Esophagus muscularis mucosa (tissue), 4 donors: ENCODE measurements around the gene NMT2. TPM values are rescaled to one million over a fixed set of nuclear protein-coding genes. Genes with fewer than 3 reads are reported as not detected.

Source experiments
- DNase-seq: peaks from one replicate; pipeline ENCODE4 v3.0.0-alpha.2; 2017; ENCODE audit errors: extremely low spot score
- H3K27ac ChIP-seq, 4 donors: fragments of 200-600 bp; sonication (generic); replicated peaks in 1 of 4; 1 replicate in 3 of 4; 2 replicates in 1 of 4; pipeline ENCODE4 v1.5.1; 2016 to 2019; ENCODE audit warnings: mild to moderate bottlenecking in 1 of 4
- H3K27me3 ChIP-seq, 4 donors: fragments of 200-600 bp; sonication (generic); one replicate each; pipeline versions ENCODE4 v1.5.1 to v1.6.0; 2016 to 2019
- H3K36me3 ChIP-seq, 4 donors: fragments of 200-600 bp; sonication (generic); one replicate each; pipeline ENCODE4 v1.5.1; 2016 to 2019
- H3K4me1 ChIP-seq, 4 donors: fragments of 200-600 bp; sonication (generic); one replicate each; pipeline ENCODE4 v1.5.1; 2016 to 2019
- H3K4me3 ChIP-seq, 4 donors: fragments of 200-600 bp; sonication (generic); 1 replicate in 2 of 4; 2 replicates in 2 of 4; pipeline ENCODE4 v1.5.1; 2016 to 2019; ENCODE audit warnings: mild to moderate bottlenecking in 4 of 4, moderate library complexity in 1 of 4
- H3K9me3 ChIP-seq, 4 donors: fragments of 200-600 bp; sonication (generic); 1 replicate in 3 of 4; 2 replicates in 1 of 4; pipeline ENCODE4 v1.5.1; 2016 to 2019
- CTCF ChIP-seq, 3 experiments: fragments of 200-600 bp in 2 of 3; fragments of 450-650 bp in 1 of 3; sonication (generic) in 2 of 3; IDR thresholded peaks; one replicate each; pipeline ENCODE4 v1.5.1; 2017 to 2019; ENCODE audit warnings: antibody characterized with exemption in 3 of 3, mild to moderate bottlenecking in 2 of 3, moderate library complexity in 1 of 3
- EP300 ChIP-seq: sonication (generic); formaldehyde crosslinking; IDR thresholded peaks from one replicate; pipeline ENCODE4 v1.6.1; 2017; ENCODE audit warnings: antibody characterized with exemption
- POLR2A ChIP-seq: fragments of 450-650 bp; IDR thresholded peaks from one replicate; pipeline ENCODE4 v1.6.1; 2017; ENCODE audit warnings: antibody characterized with exemption, moderate library complexity, mild to moderate bottlenecking, low read depth
- POLR2AphosphoS5 ChIP-seq, 2 donors: sonication (generic); formaldehyde crosslinking; IDR thresholded peaks; one replicate each; pipeline ENCODE4 v1.6.1; 2017; ENCODE audit warnings: antibody characterized with exemption in 2 of 2
- WGBS: methylation state at CpG from one replicate; pipeline ENCODE4 v1.1.5; 2018; 5-methylcytosine and 5-hydroxymethylcytosine counted together
- intact Hi-C: fragments of 100-400 bp; cut with DNase I; formaldehyde crosslinking; loops from one replicate; pipeline ENCODE4 v1.15.1; 2023
- total RNA-seq, 4 donors: library from RNA; depleted of rRNA; stranded (reverse); fragments of >200 nt; gene quantifications; one replicate each; pipeline versions ENCODE4 v1.1.0 to v1.2.1, GENCODE V29; 2016

The NMT2 gene
- total RNA-seq, 4 donors from 2014 or later: 14.1 to 23.2 (median 16.0) TPM

DNA sequence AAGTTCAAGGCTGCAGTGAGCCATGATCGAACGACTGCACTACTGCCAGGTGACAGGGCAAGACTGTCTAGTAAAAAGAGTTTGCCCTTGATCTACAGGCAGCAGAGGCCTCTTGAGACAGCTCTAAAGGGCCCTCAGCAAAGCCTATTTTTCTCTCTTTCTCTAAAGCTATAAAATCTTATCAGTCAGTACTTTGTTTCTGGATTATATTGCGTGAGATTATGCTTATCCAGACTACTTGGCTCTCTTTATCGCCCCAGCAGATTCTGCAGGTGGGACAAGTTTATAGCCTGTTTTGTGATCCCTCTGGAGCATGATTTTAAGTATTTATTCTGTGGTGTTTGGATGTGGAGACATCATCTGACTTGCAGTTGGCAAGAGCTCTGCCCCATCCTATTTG lies 68.6 kb downstream of the NMT2 start:
- Histone ChIP-seq H3K9me3 (no peaks in the 10 kb centered on the region), H3K4me1 (peaks cover 19 to 39% (median 31%) of the 10 kb centered on the region in 4 donors), H3K27ac (no peak overlapping the region), H3K4me3 (no peak overlapping the region), H3K36me3 (peaks cover 19 to 48% (median 38%) of the 10 kb centered on the region in 4 donors), H3K27me3 (no peaks in the 10 kb centered on the region)
- no peak for TF ChIP-seq POLR2A
- TF ChIP-seq POLR2AphosphoS5 (IDR thresholded peaks at IDR 0.05): no peak
- TF ChIP-seq EP300: no peak
- TF ChIP-seq CTCF (IDR thresholded peaks at IDR 0.05): no peak
- WGBS: 87% methylated on average over 4 of the region's 4 CpGs
- DNase-seq: no peak
- intact Hi-C loops: loop anchor here (5.0 to 10.0 kb wide), 2 partner anchors 148 to 225 kb away; partner anchors contain the start of genes DCLRE1C and SUV39H2

DNA sequence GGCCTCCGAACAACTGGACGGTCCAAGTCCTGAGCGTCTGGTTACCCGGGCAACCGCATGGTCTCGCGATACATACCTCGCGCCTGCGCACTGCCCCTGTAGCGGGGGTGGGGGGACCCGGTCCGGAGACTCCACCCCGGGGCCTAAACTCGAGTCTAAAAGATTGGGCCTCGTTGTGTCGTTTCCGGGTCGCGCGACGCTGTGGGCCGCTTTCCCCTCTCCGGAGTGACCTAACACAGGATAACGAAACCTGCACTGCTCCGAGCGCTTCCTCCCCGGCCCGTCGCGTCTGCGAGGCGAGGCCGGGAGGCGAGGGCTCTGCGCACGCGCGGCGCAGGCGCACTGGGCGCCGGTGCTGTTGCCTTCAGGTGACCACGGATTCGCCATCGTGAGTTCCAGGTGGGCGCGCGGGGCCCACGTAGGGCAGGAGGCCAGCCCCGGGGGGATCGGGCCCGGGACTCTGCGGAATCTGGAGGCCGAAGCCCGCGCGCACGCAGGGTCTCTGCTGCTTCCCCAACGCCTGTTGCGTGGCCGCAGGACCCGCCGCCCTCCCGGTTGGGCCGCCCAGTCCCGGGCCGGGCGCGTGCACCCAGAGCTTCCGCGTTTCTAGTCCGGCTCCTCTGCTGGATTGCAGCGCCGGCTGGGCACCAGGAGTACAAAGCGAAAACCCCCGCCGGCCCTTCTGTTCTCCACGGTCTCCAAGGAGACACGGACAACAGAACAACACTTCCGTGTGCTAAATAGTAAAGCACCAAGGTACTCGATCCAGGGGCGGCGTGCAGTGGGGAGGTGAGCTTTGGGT lies 71.3 kb downstream of the NMT2 start, which contains the start of gene RPP38:
RPP38 (plus strand) TSS at position 345 of the 802 bp plus-strand sequence. CDS start 5,960 bp downstream, outside the sequence.
- Histone ChIP-seq H3K27me3 (peaks cover 0 to under 1% (median 0%) of the 10 kb centered on the region in 4 donors), H3K4me3 (peak within 1 kb of the TSS; percentile 75 to 93 (median 84)), H3K36me3 (peaks cover 0 to 21% (median 12%) of the 10 kb centered on the region in 4 donors), H3K27ac (peak within 1 kb of the TSS; percentile 89 to 98 (median 94)), H3K4me1 (peaks cover 19 to 39% (median 31%) of the 10 kb centered on the region in 4 donors), H3K9me3 (no peaks in the 10 kb centered on the region)
- intact Hi-C loops: loop anchor here (5.0 to 10.0 kb wide), 2 partner anchors 145 to 222 kb away; partner anchors contain the start of genes DCLRE1C and SUV39H2
- DNase-seq: peak; percentile 99
- WGBS: under 1% methylated on average over 40 of the region's 84 CpGs
- TF ChIP-seq EP300 (no peak), POLR2A (no peak), CTCF (IDR thresholded peaks at IDR 0.05) (peak in 1 of 3 experiments; percentile 4), POLR2AphosphoS5 (IDR thresholded peaks at IDR 0.05) (peak; percentile 82 to 85)

DNA sequence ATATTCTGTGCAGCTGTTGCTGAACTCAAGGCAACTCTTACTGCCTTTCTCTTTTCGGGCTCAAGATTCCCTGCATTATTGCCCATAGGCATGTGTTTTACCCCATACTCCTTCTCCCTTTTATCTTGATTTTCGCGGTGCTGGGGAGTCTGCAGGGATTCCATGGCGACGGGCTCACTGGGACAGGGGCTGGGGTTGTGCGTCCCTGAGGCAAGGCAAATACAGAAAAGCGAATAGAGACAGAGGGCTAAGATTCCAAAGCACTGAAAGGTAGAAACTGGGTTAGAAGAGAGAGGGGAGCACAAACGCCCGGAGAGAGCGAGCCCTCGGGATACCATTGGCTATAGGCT lies 71.9 kb downstream of the NMT2 start:
- Histone ChIP-seq H3K4me1 (peaks cover 19 to 39% (median 31%) of the 10 kb centered on the region in 4 donors), H3K9me3 (no peaks in the 10 kb centered on the region), H3K4me3 (peak overlapping the region; percentile 75 to 93 (median 84)), H3K27me3 (peaks cover 0 to 4% (median 2%) of the 10 kb centered on the region in 4 donors), H3K27ac (peak overlapping the region; percentile 89 to 98 (median 94)), H3K36me3 (peaks cover 0 to 16% (median 9%) of the 10 kb centered on the region in 4 donors)
- intact Hi-C loops: loop anchor here (5.0 to 10.0 kb wide), 2 partner anchors 144 to 222 kb away; partner anchors contain the start of genes DCLRE1C and SUV39H2
- WGBS: 1% methylated on average over 11 of the region's 11 CpGs
- DNase-seq: no peak
- no peak for TF ChIP-seq CTCF (IDR thresholded peaks at IDR 0.05)
- no peak for TF ChIP-seq EP300
- TF ChIP-seq POLR2AphosphoS5 (IDR thresholded peaks at IDR 0.05): no peak
- TF ChIP-seq POLR2A: no peak

DNA sequence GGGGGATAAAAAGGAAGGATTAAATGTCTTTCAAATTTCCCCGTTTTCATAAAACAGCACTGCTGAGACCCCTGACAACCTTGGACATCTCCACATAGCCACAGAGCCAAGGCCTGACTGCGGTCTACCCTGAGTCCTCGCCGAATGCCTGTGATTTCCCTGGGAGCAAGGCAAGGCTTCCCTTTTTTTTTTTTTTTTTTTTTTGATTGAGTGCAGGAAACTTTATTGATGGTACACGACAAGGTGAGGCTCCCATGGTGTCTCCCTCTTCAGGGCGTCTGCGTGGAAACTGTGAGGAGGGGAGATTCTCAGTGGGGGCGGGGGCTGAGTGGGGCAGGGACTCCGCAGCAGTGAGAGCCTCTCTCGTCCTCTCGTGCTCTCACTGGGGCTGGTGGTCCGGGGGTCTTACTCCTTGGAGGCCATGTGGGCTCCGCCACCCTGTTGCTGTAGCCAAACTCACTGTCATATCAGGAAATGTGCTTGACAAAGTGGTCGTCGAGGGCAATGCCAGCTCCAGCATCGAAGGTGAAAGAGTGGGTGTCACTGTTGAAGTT lies 75.6 kb downstream of the NMT2 start:
- intact Hi-C loops: loop anchor here (10.0 kb wide), 1 partner anchor 218 kb away; the partner anchor contains the start of gene SUV39H2
- H3K27ac ChIP-seq: no peak overlapping the region
- H3K4me1 ChIP-seq: peaks cover 9 to 24% (median 20%) of the 10 kb centered on the region in 4 donors
- no peak overlapping the region for H3K4me3 ChIP-seq
- no peaks in the 10 kb centered on the region for H3K36me3 ChIP-seq
- no peaks in the 10 kb centered on the region for H3K9me3 ChIP-seq
- no peak for TF ChIP-seq EP300
- no peak for TF ChIP-seq POLR2AphosphoS5 (IDR thresholded peaks at IDR 0.05)
- TF ChIP-seq POLR2A: no peak
- TF ChIP-seq CTCF (IDR thresholded peaks at IDR 0.05): no peak
- WGBS: 91% methylated on average over 15 of the region's 16 CpGs
- peaks cover 0 to 13% (median 2%) of the 10 kb centered on the region in 4 donors for H3K27me3 ChIP-seq
- DNase-seq: no peak
